GM19463 (cell line): Measurements from ENCODE around the gene TCF21.
A peak's percentile ranks its signal among the peaks of the same experiment; 100 is the strongest.
"Not testable (repeated sequence)": the region's sequence is repeated elsewhere in the genome, so short reads cannot be mapped to it uniquely, and the experiment has no call there.

ENCODE experiments used
- ATAC-seq: cut with Tn5 transposase; IDR thresholded peaks from one replicate; pipeline ENCODE4 v1.9.1; 2021; ENCODE audit warnings: mild to moderate bottlenecking, moderate library complexity; ENCODE audit not compliant: unreplicated experiment

The TCF21 gene

DNA sequence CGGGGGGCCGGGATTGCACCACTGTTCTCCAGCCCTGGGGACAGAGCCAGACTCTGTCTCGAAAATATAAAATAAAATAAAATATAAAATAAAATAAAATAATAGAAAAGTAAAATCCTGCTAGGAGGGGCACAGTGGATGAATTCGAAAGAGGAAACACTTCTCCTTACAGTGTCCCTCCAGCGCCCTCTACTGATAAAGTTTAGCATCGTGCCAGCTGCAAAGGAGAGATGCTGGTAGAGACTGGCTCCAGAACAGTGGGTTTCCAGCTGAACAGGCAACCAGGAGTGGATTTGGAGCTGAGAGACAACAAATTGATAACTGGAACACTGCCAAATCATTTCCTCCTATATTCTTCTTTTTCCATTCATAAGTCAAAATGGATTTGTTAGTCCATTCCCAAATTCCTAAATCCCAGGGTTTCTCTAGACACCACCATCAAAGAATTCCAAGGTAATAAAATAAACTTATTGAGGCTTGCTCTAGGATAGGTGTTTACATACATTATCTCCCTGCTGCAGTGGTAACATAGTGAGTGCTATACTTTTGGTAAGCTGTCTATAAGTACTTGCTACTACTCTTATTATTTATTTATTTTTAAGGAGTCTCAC, 32.4 kb downstream of the TCF21 start:
- no peak for ATAC-seq

GRCh38 chr6:133923938-133924593, 35.2 kb downstream of the TCF21 start:
- peak; percentile 83 for ATAC-seq

GRCh38 chr6:133931221-133931620, 42.3 kb downstream of the TCF21 start:
- not testable (repeated sequence) for ATAC-seq

DNA sequence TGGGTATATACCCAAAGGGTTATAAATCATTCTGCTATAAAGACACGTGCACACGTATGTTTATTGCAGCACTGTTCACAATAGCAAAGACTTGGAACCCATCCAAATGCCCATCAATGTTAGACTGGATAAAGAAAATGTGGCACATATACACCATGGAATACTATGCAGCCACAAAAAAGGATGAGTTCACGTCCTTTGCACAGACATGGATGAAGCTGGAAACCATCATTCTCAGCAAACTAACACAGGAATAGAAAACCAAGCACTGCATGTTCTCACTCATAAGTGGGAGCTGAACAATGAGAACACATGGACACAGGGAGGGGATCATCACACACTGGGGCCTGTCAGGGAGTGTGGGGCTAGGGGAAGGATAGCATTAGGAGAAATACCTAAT, 47.4 kb downstream of the TCF21 start:
- ATAC-seq = not testable (repeated sequence)

DNA sequence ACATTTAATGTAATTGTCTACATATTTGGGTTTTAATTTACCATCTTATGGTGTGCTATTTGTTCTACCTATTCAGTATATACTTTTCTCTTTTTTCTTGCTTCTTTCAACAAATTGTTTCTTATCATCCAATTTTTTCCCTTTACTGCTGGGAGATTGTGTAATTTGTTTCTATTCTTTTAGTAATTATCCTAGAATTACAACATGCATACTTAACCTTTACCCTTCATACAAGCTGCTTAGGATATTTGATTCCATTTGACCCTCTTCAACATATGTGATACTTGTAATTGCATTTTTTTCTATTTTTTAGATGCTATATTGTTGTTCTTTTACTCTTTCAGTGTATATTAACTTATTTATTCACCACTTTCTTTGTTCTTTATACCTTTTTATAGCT, 49.0 kb downstream of the TCF21 start:
- ATAC-seq = no peak

DNA sequence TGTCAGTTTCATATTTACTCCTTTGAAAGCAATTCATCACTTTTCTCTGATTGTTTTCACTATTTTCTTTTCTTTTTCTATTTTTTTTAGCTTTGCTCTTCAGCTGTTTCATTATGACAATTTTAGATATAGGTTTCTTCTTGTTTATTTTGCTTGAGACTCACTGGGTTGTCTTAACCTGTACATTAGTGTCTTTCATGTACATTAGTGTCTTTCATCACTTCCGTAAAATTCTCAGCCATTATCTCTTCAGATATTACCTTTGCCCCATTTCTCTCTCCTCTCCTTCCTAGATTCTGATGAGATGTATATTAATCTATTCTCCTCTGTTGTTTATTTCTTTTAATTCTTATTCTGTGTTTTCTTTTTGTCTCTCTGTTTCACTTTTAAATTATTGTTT, 49.6 kb downstream of the TCF21 start:
- ATAC-seq = no peak

- no peak for ATAC-seq
These were observed 51.1 kb downstream of the TCF21 start for GRCh38 chr6:133939778-133940667.
